GM23338 (cell line): ENCODE results near the gene CAPN7.

Experiments
- CREB1 ChIP-seq: fragments of 250-450 bp; sonication (Bioruptor Pico); IDR thresholded peaks from 2 replicates; pipeline ENCODE4 v1.5.0; 2020; ENCODE audit warnings: low read depth, mild to moderate bottlenecking, moderate library complexity
- EZH2 ChIP-seq: fragments of 200-600 bp; sonication (generic); IDR thresholded peaks from one replicate; pipeline ENCODE4 v1.8.0; 2017; ENCODE audit warnings: antibody characterized with exemption, mild to moderate bottlenecking, low read depth; ENCODE audit not compliant: unreplicated experiment
- EZH2phosphoT487 ChIP-seq: fragments of 200-600 bp; sonication (generic); IDR thresholded peaks from one replicate; pipeline ENCODE4 v1.8.1; 2018; ENCODE audit warnings: antibody characterized with exemption; ENCODE audit not compliant: unreplicated experiment
- JUNB ChIP-seq: IDR thresholded peaks from one replicate; pipeline ENCODE4 v1.6.1; 2016; ENCODE audit warnings: antibody characterized with exemption; ENCODE audit not compliant: unreplicated experiment
- NANOG ChIP-seq: IDR thresholded peaks from 2 replicates; pipeline ENCODE4 v1.6.1; 2016; ENCODE audit warnings: antibody characterized with exemption, borderline replicate concordance
- POLR2AphosphoS5 ChIP-seq: IDR thresholded peaks from 2 replicates; pipeline ENCODE4 v1.6.1; 2016; ENCODE audit warnings: antibody characterized with exemption, low read depth
- STAT1 ChIP-seq: IDR thresholded peaks from one replicate; pipeline ENCODE4 v1.6.1; 2016; ENCODE audit warnings: antibody characterized with exemption; ENCODE audit not compliant: unreplicated experiment
- ZNF114 ChIP-seq: fragments of 250-450 bp; sonication (Bioruptor Pico); IDR thresholded peaks from 2 replicates; pipeline ENCODE4 v1.5.0; 2020; ENCODE audit warnings: mild to moderate bottlenecking, moderate library complexity
- ZNF331 ChIP-seq: fragments of 250-450 bp; sonication (Bioruptor Pico); IDR thresholded peaks from 2 replicates; pipeline ENCODE4 v1.5.0; 2020; ENCODE audit warnings: low read depth, mild to moderate bottlenecking, moderate library complexity
- TF ChIP-seq, protein P1 (sequence below), 2 experiments: fragments of 200-600 bp in 1 of 2; sonication (generic) in 1 of 2; conservative IDR thresholded peaks; 2 replicates each; pipeline versions ENCODE4 v1.5.1 to v1.6.1; 2016 to 2017; ENCODE audit warnings: antibody characterized with exemption in 2 of 2, low read depth in 2 of 2, mild to moderate bottlenecking in 2 of 2, moderate library complexity in 1 of 2
- TF ChIP-seq, protein P2 (sequence below): IDR thresholded peaks from one replicate; pipeline ENCODE4 v1.6.1; 2018; ENCODE audit warnings: antibody characterized with exemption; ENCODE audit not compliant: unreplicated experiment
- TF ChIP-seq, protein P3 (sequence below): IDR thresholded peaks from 2 replicates; pipeline ENCODE4 v1.6.1; 2016; ENCODE audit warnings: antibody characterized with exemption

DNA sequence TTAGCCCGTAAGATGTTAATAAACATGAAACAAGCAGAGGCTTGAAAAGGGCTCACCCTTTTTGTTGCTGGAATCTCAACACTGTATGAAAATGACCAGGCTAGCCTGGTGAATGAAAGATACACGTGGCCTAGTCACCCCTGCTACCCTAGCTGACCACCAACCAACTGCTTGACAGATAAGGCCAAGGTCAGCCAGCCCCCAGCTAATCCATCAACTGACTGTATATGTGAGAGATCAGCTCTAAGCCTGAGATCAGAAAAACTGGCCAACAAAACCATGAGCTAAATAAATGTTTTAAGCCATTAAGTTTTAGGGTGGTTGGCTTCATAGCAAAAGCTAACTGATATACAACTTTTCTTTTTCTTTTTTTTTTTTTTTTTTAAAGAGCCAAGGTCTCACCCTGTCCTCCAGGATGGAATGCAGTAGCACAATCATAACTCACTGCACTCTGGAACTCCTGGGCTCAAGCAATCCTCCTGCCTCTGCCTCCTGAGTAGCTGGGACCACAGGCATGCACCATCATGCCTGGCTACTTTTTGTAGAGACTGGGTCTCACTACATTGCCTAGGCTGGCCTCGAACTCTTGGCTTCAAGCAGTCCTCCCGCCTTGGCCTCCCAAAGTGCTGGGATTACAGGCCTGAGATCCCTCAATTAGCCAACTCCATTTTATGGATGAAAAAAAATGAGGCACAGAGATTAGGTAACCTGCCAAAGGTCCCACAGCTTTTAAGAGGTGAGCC lies 91.7 kb downstream of the CAPN7 start:
- TF ChIP-seq, protein P1, sequence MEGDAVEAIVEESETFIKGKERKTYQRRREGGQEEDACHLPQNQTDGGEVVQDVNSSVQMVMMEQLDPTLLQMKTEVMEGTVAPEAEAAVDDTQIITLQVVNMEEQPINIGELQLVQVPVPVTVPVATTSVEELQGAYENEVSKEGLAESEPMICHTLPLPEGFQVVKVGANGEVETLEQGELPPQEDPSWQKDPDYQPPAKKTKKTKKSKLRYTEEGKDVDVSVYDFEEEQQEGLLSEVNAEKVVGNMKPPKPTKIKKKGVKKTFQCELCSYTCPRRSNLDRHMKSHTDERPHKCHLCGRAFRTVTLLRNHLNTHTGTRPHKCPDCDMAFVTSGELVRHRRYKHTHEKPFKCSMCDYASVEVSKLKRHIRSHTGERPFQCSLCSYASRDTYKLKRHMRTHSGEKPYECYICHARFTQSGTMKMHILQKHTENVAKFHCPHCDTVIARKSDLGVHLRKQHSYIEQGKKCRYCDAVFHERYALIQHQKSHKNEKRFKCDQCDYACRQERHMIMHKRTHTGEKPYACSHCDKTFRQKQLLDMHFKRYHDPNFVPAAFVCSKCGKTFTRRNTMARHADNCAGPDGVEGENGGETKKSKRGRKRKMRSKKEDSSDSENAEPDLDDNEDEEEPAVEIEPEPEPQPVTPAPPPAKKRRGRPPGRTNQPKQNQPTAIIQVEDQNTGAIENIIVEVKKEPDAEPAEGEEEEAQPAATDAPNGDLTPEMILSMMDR (conservative IDR thresholded peaks at IDR 0.05; ENCODE audit: low read depth in 2 of 2): no peak
- TF ChIP-seq EZH2 (no peak), POLR2AphosphoS5 (no peak), CREB1 (CRISPR knock-in tag) (no peak), NANOG (no peak), STAT1 (no peak), EZH2phosphoT487 (no peak), ZNF331 (CRISPR knock-in tag) (no peak), JUNB (no peak), ZNF114 (CRISPR knock-in tag) (no peak)
- TF ChIP-seq, protein P2, sequence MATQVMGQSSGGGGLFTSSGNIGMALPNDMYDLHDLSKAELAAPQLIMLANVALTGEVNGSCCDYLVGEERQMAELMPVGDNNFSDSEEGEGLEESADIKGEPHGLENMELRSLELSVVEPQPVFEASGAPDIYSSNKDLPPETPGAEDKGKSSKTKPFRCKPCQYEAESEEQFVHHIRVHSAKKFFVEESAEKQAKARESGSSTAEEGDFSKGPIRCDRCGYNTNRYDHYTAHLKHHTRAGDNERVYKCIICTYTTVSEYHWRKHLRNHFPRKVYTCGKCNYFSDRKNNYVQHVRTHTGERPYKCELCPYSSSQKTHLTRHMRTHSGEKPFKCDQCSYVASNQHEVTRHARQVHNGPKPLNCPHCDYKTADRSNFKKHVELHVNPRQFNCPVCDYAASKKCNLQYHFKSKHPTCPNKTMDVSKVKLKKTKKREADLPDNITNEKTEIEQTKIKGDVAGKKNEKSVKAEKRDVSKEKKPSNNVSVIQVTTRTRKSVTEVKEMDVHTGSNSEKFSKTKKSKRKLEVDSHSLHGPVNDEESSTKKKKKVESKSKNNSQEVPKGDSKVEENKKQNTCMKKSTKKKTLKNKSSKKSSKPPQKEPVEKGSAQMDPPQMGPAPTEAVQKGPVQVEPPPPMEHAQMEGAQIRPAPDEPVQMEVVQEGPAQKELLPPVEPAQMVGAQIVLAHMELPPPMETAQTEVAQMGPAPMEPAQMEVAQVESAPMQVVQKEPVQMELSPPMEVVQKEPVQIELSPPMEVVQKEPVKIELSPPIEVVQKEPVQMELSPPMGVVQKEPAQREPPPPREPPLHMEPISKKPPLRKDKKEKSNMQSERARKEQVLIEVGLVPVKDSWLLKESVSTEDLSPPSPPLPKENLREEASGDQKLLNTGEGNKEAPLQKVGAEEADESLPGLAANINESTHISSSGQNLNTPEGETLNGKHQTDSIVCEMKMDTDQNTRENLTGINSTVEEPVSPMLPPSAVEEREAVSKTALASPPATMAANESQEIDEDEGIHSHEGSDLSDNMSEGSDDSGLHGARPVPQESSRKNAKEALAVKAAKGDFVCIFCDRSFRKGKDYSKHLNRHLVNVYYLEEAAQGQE: no peak
- TF ChIP-seq, protein P3, sequence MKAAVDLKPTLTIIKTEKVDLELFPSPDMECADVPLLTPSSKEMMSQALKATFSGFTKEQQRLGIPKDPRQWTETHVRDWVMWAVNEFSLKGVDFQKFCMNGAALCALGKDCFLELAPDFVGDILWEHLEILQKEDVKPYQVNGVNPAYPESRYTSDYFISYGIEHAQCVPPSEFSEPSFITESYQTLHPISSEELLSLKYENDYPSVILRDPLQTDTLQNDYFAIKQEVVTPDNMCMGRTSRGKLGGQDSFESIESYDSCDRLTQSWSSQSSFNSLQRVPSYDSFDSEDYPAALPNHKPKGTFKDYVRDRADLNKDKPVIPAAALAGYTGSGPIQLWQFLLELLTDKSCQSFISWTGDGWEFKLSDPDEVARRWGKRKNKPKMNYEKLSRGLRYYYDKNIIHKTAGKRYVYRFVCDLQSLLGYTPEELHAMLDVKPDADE: no peak
